Prostate gland (tissue), 2 donors: ENCODE measurements around the gene RIPOR2.

Source experiments
- POLR2AphosphoS5 ChIP-seq: sonication (generic); formaldehyde crosslinking; IDR thresholded peaks from one replicate; pipeline ENCODE4 v1.6.1; 2017; ENCODE audit warnings: antibody characterized with exemption
- TF ChIP-seq, protein P1 (sequence below), 4 experiments: fragments of 200-600 bp in 2 of 4; fragments of 450-650 bp in 2 of 4; sonication (generic) in 2 of 4; IDR thresholded peaks; 1 replicate in 3 of 4; 2 replicates in 1 of 4; pipeline ENCODE4 v1.5.1; 2016 to 2019; ENCODE audit warnings: antibody characterized with exemption in 4 of 4, mild to moderate bottlenecking in 2 of 4, moderate library complexity in 2 of 4

DNA sequence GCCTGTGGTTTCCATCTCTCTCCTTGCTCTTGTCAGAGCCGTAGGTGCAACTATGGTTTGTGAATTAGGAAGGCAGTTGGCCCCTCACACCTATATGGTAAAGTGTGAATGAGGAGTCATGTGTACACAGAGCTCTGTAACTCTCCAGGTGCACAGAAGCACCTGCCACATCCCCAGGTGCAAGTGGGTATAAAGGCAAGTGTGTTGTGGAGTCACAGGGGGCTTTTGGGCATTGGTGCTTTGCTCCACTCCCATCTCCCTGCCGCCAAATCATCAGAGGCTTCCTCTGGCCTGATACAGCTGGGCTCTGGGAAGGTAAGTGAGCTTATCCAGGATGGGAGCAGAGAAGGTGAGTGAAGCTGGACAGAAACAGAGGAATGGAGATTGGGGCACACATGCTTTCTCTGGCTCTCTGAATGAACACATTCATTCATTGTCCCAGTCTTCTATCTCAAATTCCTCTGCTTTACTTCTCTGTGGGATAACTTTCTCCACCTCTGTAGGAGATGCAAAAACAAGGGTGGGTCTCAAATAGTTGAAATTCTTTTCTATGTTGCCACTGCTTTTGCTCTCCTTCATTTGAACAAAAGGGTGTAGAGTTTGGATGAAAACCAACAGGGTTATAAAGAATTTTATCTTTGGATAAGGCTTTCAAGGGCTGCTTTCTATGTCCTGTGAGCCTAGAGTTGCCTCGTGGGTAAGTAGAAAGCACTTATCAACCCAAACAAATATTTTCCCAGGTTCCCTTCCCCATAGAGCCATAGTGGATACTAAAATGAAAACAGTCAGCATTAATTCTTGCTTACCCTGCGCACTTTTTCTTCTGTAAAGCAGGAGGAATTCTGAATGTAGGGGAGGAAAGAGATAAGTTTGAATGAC, 45.0 kb upstream of the RIPOR2 start:
- TF ChIP-seq, protein P1, sequence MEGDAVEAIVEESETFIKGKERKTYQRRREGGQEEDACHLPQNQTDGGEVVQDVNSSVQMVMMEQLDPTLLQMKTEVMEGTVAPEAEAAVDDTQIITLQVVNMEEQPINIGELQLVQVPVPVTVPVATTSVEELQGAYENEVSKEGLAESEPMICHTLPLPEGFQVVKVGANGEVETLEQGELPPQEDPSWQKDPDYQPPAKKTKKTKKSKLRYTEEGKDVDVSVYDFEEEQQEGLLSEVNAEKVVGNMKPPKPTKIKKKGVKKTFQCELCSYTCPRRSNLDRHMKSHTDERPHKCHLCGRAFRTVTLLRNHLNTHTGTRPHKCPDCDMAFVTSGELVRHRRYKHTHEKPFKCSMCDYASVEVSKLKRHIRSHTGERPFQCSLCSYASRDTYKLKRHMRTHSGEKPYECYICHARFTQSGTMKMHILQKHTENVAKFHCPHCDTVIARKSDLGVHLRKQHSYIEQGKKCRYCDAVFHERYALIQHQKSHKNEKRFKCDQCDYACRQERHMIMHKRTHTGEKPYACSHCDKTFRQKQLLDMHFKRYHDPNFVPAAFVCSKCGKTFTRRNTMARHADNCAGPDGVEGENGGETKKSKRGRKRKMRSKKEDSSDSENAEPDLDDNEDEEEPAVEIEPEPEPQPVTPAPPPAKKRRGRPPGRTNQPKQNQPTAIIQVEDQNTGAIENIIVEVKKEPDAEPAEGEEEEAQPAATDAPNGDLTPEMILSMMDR (IDR thresholded peaks at IDR 0.05): no peak
- no peak for TF ChIP-seq POLR2AphosphoS5
